IMR-90 (cell line): ENCODE measurements around the gene PRPS2. TPM values are rescaled to one million over a fixed set of nuclear protein-coding genes. Genes with fewer than 3 reads are reported as not detected.

ENCODE experiments used
- polyA plus RNA-seq, 3 experiments: library from polyadenylated mRNA; depleted of rRNA; stranded (reverse); fragments of >200 nt; gene quantifications; 2 replicates each; pipeline ENCODE4 v1.2.3, GENCODE V29; 2012; ENCODE audit warnings: low replicate concordance in 1 of 3
- total RNA-seq: library from RNA; depleted of rRNA; stranded (reverse); fragments of >200 nt; gene quantifications from 2 replicates; pipeline ENCODE4 v1.2.3, GENCODE V29; 2012; rRNA removed

Gene PRPS2
- total and polyA plus RNA-seq, 2 of the 4 experiments (the other 2 are of a cell fraction) = 20.4 to 48.0 TPM

Other genes with a start within 250 kb of the PRPS2 start
- not detected in 2 replicates for gene TLR7, start 75.7 kb downstream of the PRPS2 start, total RNA-seq
- gene TLR7, start 75.7 kb downstream of the PRPS2 start, polyA plus RNA-seq (2012; rRNA removed) = not detected in 2 replicates
- not detected in 2 replicates for gene TLR8, start 115.2 kb downstream of the PRPS2 start, total RNA-seq
- gene TLR8, start 115.2 kb downstream of the PRPS2 start, polyA plus RNA-seq (2012; rRNA removed) = not detected in 2 replicates
- gene TMSB4X, start 183.7 kb downstream of the PRPS2 start, total RNA-seq = 9,222 and 11,116 TPM in 2 replicates
- gene TMSB4X, start 183.7 kb downstream of the PRPS2 start, polyA plus RNA-seq (2012; rRNA removed) = 4,133 and 4,648 TPM in 2 replicates